ENCODE measurements around the gene ZNG1C. TPM values are rescaled to one million over a fixed set of nuclear protein-coding genes. Genes with fewer than 3 reads are reported as not detected.

ZNG1C gene
- 68.9 TPM for total RNA-seq

GRCh38 chr9:68241683-68242082, at the start of gene ZNG1C:
Gene ZNG1C, plus strand, starts transcription at chr9:68241983. Its CDS starts 49 bp downstream, at chr9:68242032.

GRCh38 chr9:68302567-68302966, 60.8 kb downstream of the ZNG1C start, which contains the start of gene FOXD4L3:
Gene FOXD4L3, plus strand, starts transcription at chr9:68302867. Its CDS starts 85 bp downstream, at chr9:68302952.

Other genes with a start within 250 kb of the ZNG1C start
- gene FOXD4L3, start 60.9 kb downstream of the ZNG1C start, total RNA-seq = not detected
- gene PGM5, start 114.6 kb downstream of the ZNG1C start, total RNA-seq = 1.6 TPM

Measured in parietal lobe (tissue), 1 donor.